Stimulated activated CD8-positive, alpha-beta memory T cell treated with anti-CD3 and anti-CD28 coated beads, Interleukin-7, amount 100 ng/mL, for 48 hours (primary cell): ENCODE results near the gene AEBP2.

Experiments used
- DNase-seq, 2 donors: peaks; one replicate each; pipeline ENCODE4 v3.0.0-alpha.2; 2020; ENCODE audit warnings: low read depth in 1 of 2; ENCODE audit errors: extremely low read depth in 1 of 2

The AEBP2 gene

DNA sequence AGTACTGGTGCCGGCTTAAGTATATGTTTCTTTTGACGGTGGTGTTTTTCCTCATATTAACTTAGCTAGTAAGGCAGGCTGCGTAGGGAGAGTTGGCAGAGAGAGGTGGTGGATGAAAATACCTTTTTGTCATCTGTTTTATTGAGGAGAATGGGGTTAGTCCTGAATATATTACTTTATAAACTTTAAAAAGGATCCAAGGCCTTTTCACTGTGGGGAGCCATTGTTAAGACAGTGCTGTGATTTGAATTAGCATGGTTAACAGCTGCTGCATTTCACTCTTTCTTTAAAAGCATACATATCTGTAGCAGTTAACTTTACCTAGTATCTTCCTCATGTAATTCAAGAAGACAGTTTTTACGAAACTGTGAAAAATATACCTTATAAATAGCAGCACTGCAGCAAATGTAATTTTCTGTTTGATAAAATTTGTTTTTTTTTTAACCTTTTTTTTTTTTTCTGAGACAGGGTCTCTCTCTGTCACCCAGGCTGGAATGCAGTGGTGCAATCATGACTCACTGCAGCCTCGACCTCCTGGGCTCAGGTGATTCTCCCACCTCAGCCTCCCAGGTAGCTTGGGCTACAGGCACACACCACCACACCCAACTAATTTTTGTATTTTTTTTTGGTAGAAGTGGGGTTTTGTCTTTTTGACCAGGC is 57.1 kb downstream of the AEBP2 start:
- no peak for DNase-seq

DNA sequence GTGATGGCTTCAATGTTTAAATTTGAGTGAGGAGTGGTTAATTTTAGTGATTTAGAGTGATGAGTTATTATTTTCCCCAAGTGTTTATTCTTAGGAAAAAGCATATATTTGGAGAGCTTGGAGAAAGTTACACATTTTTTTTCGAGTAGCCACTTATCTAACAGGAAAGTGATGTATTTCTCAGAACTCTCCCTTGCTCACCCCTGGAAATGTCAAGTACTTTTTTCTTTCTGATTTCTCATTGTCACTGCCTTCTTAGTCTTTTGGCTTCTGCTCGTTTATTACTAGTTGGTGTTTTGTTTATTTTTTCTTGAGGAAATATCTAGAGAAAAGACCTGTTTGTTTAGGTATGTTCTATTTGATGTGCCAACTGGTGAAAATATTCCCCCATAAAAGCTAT is 58.8 kb downstream of the AEBP2 start:
- DNase-seq, result no peak

DNA sequence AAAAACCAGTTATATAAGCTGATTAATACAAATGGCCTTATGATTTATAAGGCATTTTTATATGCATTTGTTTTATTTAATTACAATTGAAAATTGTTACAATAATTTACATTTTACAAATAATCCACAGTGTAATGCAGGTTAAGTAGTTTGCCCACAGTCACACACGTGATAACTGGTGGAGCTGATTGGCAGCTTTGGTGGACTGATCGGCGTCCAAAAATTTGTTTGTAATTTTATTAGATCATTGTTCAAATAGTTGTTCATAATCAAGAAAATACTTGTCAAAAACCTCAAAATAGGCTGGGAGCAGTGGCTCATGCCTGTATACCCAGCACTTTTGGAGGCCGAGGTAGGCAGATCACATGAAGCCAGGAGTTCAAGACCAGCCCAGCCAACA is 59.7 kb downstream of the AEBP2 start:
- DNase-seq, result no peak

GRCh38 chr12:19506497-19506896 is 67.2 kb downstream of the AEBP2 start:
- no peak for DNase-seq

GRCh38 chr12:19507823-19508222 is 68.5 kb downstream of the AEBP2 start:
- no peak for DNase-seq

DNA sequence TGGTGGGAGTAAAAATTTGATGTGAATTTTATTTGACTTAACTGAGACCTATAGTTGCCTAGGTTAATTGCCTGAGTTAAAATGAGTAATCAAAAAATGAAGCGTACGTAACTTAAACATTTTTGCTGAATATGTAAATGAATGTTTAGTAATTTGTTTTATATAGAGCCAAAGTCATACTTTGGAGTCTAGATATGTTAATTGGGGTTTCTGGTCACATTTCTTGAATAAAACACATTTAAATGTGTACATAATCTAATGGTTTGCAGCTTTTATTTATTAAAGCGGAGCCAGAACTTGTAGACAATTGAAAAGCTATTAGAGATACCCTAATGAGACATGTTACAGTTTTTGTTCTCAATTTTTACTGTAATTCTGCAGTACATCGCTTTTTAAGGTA is 71.2 kb downstream of the AEBP2 start:
- no peak for DNase-seq

- no peak for DNase-seq
Observed at GRCh38 chr12:19515179-19515578, 75.9 kb downstream of the AEBP2 start.

DNA sequence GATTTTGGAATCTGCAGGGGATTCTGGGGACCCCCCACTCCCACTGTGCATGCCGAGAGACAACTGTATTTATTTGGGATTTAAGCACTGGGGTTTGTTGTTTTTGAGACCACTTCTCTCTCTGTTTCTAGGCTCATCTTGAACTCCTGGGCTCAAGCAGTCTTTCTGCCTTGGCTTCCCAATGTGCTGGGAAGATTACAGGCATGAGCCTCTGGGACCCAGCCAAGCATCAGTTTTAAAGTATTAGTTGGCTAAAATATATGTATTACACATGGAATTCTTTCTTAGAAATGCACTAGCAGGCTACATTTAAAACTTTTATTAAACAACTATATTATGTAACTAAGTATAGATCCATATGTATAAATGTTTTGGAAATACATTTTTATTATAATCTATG is 78.3 kb downstream of the AEBP2 start:
- no peak for DNase-seq

- no peak for DNase-seq
Observed at GRCh38 chr12:19518209-19518608, 78.9 kb downstream of the AEBP2 start.

GRCh38 chr12:19520646-19521415 is 81.5 kb downstream of the AEBP2 start:
- no peak for DNase-seq

DNA sequence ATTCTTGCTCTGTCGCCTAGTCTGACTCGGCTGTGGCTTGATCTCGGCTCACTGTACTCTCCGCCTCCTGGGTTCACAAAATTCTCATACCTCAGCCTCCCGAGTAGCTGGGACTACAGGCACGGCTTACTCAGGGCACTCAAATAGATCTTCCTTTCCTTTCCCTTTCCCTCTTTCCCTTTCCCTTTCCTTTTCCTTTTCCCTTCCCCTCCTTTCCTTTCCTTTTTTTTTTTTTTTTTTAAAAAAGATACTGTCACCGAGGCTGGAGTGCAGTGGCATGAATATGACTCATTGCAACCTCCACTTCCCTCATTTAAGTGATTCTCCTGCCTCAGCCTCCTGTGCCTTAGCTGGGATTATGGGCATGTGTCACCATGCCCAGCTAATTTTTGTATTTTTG is 86.0 kb downstream of the AEBP2 start:
- no peak for DNase-seq

DNA sequence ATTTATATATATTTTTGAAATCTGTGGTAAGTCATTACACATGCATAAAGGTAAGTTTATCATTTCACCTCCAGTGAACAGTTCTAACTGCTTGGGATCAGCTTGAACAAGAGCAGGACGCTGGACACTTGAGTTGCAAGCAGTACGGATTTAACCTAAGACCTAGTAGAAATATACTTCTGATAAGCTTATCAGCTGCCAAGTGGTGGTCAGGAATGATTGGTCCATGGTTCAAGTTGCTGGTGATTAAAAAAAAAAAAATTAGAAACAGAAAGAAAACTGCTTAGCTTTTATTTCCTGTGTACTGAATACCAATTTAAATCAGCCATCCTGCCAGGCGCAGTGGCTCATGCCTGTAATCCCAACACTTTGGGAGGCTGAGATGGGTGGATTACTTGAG is 88.6 kb downstream of the AEBP2 start:
- no peak for DNase-seq

DNA sequence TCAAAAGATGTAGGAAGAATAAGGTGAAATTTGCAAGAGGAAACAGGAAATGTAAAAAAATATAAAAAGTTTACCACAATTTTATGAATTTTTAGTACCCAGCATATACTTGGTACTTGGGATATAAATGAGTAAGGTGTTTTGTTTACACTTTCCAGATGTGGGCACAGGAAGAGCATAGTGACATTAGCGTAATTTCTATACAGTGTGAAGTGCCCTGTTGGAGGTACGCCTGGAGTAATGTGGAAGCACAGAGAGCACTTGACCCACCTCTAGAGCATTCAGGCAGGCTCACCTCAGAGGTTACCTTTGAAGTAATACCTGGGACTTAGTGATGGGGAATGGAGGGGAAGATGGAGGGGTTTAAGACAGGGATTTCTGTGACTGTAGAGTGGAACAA is 89.5 kb downstream of the AEBP2 start:
- DNase-seq, result no peak

GRCh38 chr12:19529951-19530636 is 90.8 kb downstream of the AEBP2 start:
- no peak for DNase-seq

DNA sequence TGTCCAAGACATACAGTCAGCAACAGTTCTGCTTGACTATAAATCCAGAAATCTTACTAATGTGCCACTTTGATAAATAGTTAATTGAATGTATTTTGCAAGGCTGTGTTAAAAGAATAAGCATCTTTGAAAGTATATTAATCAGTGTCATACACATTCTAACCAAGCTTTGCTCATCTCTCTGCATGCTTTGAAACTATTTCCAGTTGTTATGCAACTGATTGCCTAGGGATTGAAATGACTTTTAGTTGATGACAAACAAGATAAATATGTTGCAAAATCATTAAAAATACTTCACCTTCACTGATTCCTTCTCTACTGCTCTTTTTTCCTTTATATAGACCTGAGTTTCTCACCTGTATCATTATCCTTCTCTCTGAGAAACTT is 91.3 kb downstream of the AEBP2 start:
- DNase-seq, result no peak

DNA sequence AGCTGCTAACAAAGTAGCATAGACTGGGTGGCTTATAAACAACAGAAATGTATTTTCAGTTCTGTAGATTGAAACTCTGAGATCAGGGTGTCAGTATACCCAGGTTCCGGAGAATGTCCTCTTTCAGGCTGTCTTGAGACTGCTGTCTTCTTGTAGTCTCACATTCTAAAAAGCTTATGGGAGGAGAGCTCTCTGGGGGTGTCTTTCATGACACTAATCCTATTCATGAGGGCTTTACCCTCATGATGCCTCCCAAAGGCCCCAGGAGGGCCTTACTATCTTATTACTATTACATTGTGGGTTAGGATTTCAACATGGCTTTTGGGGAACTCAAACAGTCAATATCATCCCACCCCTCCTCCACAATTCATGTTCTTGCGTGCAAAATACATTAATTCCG is 94.3 kb downstream of the AEBP2 start:
- no peak for DNase-seq

DNA sequence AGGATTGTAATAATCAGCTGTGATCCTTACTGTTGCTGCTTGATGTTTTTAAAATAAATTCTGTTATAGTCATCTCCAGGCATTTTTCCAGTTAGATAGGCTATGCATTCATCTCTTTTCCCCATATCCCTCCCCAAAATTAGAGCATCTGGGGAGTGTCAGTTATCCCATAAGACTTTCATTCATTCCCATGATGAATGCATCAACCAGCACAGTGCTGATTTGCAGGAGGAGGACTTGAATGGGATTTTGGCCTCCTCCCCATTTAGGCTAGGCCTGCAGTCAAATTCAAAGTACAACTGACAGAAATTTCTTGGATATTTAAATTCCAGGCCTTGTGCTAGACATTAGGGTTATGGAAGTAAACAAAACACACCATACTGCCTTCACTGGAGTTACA is 99.8 kb downstream of the AEBP2 start:
- no peak for DNase-seq

DNA sequence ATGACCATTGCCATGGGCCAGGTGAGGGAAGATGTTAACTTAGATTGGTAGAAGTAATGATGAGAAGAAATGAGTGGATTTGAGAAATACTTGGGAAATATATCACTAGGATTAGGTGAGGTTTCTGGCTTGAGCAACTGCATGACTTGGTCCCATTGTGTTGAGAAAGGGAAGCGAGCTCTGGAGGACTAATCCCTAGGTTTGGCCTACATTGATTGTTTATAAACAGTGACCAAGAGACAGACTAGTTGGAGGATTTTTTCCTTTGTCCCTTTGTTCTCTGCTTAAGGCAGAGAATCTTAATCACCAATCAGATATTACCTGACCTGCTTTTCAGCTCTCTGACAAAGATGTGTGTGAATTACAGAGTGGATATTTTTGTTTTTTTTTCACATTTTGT is 100.5 kb downstream of the AEBP2 start:
- DNase-seq, result no peak

DNA sequence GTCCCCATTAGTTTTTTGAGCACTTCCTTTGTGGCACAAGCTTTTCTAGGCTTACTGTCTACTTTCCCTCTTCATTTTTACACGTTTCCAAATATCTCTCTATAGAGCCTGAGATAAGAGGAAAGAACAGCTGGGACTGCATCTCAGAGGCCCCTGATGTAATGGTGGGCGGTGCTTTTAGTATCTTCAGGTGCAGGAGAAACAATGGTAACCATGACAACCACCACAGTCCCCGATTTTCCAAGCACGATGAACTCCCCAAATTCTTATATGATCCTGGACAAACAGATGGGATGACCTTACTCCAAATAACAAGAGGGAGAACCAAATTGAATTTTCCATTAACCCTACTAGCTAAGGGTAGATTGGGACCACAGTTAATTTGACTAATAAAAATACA is 103.3 kb downstream of the AEBP2 start:
- no peak for DNase-seq

DNA sequence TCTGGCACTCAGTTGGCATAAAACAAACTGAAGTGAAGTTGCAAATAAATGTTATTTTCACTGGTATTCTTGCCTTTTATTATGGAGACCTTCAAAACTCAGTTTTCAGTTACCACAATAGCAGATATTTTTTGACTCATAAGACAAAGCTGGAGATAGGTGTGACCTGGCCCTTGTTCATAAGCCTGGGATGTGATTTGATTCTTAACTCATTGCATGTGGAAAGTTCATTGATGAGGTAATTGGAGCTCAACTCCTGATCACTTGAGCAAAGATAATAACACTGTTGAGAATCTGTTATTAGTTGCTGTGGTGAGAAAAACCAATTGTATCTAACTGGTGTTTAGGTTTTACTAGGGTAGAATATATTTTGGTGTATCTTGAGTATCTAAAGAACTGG is 105.1 kb downstream of the AEBP2 start:
- no peak for DNase-seq

DNA sequence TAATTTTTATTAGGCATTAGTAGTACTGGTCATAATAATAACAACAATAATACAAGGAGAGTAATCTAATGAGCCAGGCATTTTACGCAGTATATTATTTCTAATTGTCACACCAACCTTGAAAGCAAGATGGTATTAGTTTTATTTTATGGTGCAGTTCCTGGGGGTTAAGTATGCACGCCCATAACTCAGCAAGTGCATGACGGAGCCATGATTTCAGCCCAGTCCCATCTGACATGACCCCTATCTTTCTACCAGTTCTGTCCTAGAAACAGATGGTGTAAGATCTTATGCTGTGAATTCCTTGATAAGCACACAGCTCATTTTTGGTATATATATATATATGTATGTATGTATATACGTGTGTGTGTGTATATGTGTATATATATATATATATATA is 106.0 kb downstream of the AEBP2 start:
- DNase-seq, result no peak

GRCh38 chr12:19546027-19546426 is 106.7 kb downstream of the AEBP2 start:
- no peak for DNase-seq
